Measurements from ENCODE around the gene ANKRD55. TPM values are rescaled to one million over a fixed set of nuclear protein-coding genes. Genes with fewer than 3 reads are reported as not detected.
A peak's percentile ranks its signal among the peaks of the same experiment; 100 is the strongest.

The ANKRD55 gene
- total and polyA plus RNA-seq, 9 of the 15 experiments (the other 6 are each of a cell fraction or from before 2014, with no cell fraction given), result 3.4 to 10.6 (median 6.5) TPM

GRCh38 chr5:56075361-56075760 lies 157.8 kb downstream of the ANKRD55 start:
- in situ Hi-C loops (cut with MboI), result loop anchor here (10.0 kb wide), 1 partner anchor 141 kb away; no protein-coding TSS in a partner anchor
- ChIA-PET POLR2A (no interaction called here), CTCF (ENCODE audit: low intra/inter-chr PET ratio) (no interaction called here)
- no peak overlapping the region for H3K4me3 ChIP-seq
- H3K9me1 ChIP-seq (ENCODE audit: control insufficient read depth, insufficient read depth, low read length), result no peaks in the 10 kb centered on the region
- no peaks in the 10 kb centered on the region for H3K79me2 ChIP-seq (ENCODE audit: control insufficient read depth, insufficient read depth, low read length)
- H3K36me3 ChIP-seq (ENCODE audit: control insufficient read depth, insufficient read depth, low read length), result no peaks in the 10 kb centered on the region
- no peak for FAIRE-seq
- H3K4me1 ChIP-seq (replicated peaks in 1 of 2; ENCODE audit: control insufficient read depth in 2 of 2, insufficient read depth in 2 of 2, low read length in 2 of 2), result peaks cover 0 to 6% of the 10 kb centered on the region in 2 experiments; a peak in 2 of 5 replicates
- BruUV-seq (replicated peaks), result no TSS peak
- no peak for ATAC-seq
- no peak overlapping the region for H2AFZ ChIP-seq (ENCODE audit: low read depth, low read length)
- no peak for DNase-seq (ENCODE audit: extremely low read depth in 1 of 4, low spot score in 3 of 4)
- H4K20me1 ChIP-seq (replicated peaks; ENCODE audit: control insufficient read depth, insufficient read depth, low read length), result no peaks in the 10 kb centered on the region
- no peaks in the 10 kb centered on the region for H3K9me3 ChIP-seq (replicated peaks; ENCODE audit: control insufficient read depth, insufficient read depth, low read depth, low read length)
- TF ChIP-seq TBP (optimal IDR thresholded peaks at IDR 0.05; ENCODE audit: low read depth, low read length) (no peak), MEIS2 (IDR thresholded peaks at IDR 0.05; ENCODE audit: partially characterized antibody) (peak; percentile 31), ZKSCAN1 (IDR thresholded peaks at IDR 0.05; ENCODE audit: low read depth, low read length) (no peak), PBX2 (CRISPR knock-in tag; IDR thresholded peaks at IDR 0.05; ENCODE audit: low read depth) (no peak), PBX2 (tag; conservative IDR thresholded peaks at IDR 0.05; ENCODE audit: low read depth) (peak; percentile 52)
- WGBS (ENCODE audit: insufficient coverage, low coverage, missing lambda C conversion rate), result 32% methylated on average over 2 of the region's 2 CpGs
- H3K4me2 ChIP-seq (ENCODE audit: insufficient read depth, low read length), result no peak overlapping the region
- no peak overlapping the region for H3K9ac ChIP-seq (ENCODE audit: insufficient read depth in 1 of 2, low read depth in 2 of 2, low read length in 2 of 2)
- intact Hi-C loops (cut with micrococcal nuclease), result no loop called here
- H3K27ac ChIP-seq (ENCODE audit: extremely low read depth, low read depth, low read length), result no peak overlapping the region
- H3K27me3 ChIP-seq (ENCODE audit: control insufficient read depth in 2 of 2, insufficient read depth in 2 of 2, low read length in 2 of 2), result no peaks in the 10 kb centered on the region

All from K562 (cell line).